GM18526 (cell line): ENCODE measurements around the gene ACTG1.

Experiments
- POLR2A ChIP-seq: IDR thresholded peaks from 3 replicates; pipeline ENCODE4 v1.6.1; 2011; ENCODE audit not compliant: insufficient read length; ENCODE audit errors: extremely low read depth

ACTG1 gene

DNA sequence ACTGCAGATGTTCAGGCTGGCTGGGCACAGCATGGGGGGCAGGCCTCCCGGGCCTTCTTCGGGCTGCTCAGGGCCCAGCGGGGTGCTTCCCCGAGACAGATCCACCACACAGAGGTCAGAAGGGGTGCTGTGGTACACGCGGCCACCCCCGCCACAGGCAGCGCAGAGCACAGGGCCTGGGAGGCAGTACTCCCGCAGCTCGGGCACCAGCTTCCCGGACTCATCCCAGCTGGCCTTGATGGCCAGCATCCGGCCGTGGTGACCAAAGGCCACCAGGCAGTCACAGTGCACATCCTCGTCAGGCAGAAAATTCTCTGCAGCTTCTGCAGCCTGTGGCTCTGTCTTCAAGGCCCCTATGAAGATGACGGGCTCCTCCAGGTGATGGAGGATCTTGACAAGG lies 37.7 kb upstream of the ACTG1 start:
- no peak for TF ChIP-seq POLR2A

- no peak for TF ChIP-seq POLR2A
Measured at GRCh38 chr17:81549826-81550225, 37.2 kb upstream of the ACTG1 start.

GRCh38 chr17:81549031-81549557 lies 36.5 kb upstream of the ACTG1 start:
- no peak for TF ChIP-seq POLR2A

GRCh38 chr17:81547614-81547982 lies 35.0 kb upstream of the ACTG1 start:
- TF ChIP-seq POLR2A: no peak

- no peak for TF ChIP-seq POLR2A
Measured at GRCh38 chr17:81546906-81547613, 34.5 kb upstream of the ACTG1 start.

DNA sequence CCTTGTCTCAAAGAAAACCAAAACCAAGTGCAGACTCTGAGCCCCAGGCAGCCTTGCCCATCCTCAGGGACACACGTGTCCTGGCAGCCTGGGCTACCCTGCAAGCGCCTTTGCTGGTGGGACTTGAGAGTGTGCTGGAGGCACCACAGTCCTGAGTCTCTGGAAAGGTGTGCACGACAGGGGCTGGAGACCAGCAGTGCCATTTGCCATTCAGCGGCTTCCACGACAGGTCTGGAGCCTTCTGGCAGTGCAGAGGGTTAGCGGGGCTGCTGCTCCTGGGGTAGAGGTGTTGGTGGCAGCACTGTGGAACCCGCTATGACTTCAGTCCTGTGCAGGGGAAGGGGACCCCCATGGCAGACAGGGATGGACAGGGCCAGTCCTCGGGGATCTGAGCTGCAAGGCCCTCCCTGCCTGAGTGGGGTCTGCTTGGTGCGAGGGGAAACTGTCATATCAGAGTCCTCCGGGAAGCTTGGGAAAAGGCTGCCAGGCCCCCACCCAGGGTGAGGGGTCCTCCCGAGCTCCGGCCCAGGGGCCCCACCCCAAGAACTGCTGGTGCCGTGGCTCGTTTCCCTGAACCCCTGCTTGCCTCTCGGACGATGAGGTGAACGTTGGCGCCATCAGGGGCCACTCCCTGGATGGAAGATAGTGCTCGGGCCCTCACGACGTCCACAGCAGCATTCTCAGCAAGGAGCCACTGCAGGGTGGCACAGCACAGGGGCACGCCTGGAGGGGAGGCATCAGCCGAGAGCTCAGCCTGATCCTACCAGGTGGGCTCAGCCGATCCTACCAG lies 32.8 kb upstream of the ACTG1 start:
- no peak for TF ChIP-seq POLR2A

DNA sequence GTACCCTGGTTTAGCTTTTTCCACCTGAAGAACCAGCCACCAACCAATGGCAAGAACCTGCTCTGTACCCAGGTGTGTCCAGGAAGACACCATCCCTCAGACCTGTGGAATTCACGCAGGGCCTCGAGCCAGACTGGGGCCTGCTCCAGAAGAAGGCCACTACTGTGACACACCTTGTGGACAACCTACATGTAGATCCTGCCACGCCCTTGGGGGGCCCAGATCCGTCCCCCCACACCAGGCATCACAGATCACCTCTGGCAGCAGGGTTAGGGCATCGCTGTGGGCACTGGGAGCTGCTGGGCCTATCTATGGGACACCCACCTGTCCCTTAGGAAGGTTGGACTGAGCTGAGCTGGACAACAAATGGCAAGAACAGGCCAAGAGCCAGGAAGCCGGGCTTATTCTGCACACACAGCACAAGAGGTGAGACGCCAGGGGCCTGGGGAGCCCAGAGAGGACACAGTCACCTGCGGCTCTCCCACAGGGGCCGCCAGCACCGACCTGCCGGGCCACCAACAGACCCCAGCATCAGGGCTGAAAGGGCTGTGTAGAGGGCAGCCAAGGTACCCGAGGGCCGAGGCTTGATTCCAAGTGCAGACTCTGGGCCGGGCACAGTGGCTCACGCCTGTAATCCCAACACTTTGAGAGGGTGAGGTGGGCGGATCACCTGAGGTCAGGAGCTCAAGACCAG lies 31.8 kb upstream of the ACTG1 start:
- no peak for TF ChIP-seq POLR2A

- TF ChIP-seq POLR2A: no peak
Measured at GRCh38 chr17:81543756-81544155, 31.2 kb upstream of the ACTG1 start.

DNA sequence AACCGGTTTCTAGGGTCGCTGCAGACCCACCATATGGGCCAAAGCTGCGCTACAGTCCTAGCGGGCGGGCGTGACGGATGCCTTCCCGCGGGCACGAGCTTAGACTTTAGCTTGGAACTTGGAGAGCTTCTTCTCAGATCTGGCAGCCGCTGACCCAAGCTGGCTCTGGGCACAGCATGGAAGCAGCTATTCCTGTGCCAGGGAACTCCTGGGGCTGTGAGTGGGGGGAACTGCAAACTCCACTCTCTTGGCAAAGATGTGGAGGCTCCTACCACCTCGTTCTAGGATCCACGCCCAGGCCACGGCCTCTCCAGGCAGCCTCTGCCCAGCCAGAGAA lies 30.7 kb upstream of the ACTG1 start:
- TF ChIP-seq POLR2A: no peak

DNA sequence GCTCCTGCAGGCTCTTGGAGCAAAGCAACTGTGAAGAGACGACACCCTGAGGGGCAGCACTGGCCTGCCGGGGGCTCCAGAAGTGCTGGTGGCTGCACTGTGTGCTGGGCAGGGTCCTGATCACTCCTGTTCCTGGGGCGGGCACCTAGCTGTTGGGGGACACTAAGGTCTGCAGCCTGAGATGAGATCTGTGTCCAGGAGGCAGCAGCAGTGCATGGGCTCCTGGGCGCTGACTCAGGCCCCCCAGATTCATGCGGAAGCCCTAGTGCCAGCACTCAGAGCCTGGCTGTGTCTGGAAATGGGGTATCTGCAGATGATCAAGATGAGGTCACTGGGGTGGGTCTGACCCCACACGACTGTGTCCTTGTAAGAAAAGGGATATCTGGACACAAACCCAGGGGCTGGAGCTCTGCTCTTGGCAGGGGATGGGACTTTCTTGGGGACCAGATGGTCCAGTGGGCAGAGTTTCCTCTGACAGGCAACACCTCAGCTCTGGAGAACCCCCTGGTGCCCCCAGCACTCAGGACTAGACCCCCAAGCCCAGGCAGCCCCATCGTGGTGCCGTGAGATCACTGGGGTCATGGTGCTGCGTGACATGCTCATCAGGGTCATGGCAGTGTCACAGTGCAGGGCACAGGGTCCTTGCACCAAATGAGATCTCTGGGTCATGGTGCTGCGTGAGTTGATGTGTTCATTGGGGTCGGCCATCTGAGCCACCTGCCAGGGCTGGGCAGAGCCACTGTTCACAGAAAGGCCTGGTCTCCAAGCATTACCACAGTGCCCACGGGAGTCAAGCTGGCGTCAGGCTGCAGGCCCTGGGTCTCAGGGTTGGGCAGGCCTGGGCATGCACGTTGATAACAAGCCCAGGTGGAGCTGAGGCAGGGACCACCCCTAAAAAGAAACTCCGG lies 30.1 kb upstream of the ACTG1 start:
- TF ChIP-seq POLR2A: peak; percentile 13

DNA sequence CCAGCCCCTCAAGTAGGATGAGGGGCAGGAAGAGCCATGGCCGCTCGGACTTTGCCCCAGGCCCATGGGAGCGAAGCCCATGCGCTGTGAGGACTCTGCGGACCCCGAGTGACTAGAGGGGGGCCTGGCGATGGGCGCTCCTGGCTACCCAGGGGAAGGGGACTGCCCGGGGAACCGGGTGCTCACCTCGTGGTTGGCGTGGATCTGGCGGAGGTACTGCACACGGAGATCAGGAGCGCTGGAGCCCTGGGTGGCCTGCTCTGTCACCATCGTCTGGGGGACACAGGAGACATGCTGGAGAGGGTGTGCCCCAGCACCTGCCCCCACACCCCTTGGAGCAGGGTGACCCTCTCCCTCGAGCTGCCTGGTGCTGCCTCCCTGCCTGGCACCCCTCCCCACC lies 28.5 kb upstream of the ACTG1 start:
- no peak for TF ChIP-seq POLR2A

DNA sequence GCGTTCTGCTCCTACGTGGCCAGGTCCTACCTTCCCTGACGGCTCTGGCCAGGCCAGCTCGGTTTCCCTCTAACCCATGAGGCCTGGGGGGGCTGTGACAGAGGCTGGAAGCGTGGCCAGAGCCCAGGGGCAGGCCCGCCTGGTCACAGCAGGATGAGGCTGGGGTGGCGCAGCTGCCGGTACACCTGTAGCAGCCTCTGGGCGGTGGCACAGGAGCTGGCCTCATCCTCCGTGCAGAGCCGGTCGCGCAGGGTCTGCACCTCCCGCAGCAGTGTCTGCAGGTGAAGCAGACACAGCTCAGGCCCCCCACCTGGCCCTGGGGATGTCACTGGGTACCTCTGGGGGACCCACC lies 28.1 kb upstream of the ACTG1 start:
- no peak for TF ChIP-seq POLR2A

DNA sequence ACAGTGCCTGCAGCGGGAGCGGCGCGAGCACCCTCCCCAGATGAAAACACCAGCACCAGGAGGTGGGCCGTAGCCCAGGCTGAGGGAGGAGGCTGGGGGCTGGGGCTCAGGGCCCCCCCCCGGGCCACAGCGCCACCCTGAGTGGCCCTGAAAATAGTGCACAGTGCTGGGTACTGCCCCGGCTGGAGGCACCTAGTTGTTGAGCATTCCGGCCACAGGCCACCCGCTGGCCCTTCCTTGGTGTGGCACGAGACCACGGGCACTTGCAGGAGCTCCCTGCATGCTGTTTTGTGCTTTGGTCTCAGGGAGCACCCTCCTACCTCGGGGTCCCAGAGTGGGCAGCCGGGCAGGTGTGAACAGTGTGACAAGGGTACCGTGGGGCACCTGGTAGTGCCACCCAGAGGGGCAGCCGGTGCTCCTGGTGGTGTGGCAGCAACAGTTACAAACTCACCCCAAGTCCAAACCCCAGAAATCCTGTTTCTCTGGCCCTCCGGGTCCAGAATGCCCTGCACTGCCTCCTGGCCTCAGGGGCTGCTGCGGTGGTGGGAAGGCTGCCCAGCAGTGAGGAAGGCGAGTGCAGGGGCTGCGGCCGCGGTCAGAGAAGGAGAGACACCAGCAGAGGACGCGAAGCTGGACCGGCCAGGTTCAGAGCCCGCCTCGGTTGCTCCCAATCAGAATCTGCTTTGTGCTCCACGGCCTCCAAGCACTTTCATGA lies 27.5 kb upstream of the ACTG1 start:
- TF ChIP-seq POLR2A: no peak

- TF ChIP-seq POLR2A: no peak
Measured at GRCh38 chr17:81539571-81539900, 26.9 kb upstream of the ACTG1 start.

GRCh38 chr17:81538651-81539570 lies 26.3 kb upstream of the ACTG1 start:
- no peak for TF ChIP-seq POLR2A
